LHCN-M2 (cell line): ENCODE data around the gene CAVIN2. TPM values are rescaled to one million over a fixed set of nuclear protein-coding genes. Genes with fewer than 3 reads are reported as not detected.
"Not testable (repeated sequence)": the region's sequence is repeated elsewhere in the genome, so short reads cannot be mapped to it uniquely, and the experiment has no call there.

Experiments
- DNase-seq: peaks from one replicate; pipeline ENCODE4 v3.0.0-alpha.2; 2012; ENCODE audit warnings: low read depth
- total RNA-seq: library from RNA; depleted of rRNA; stranded (reverse); fragments of >200 nt; gene quantifications from 2 replicates; pipeline ENCODE4 v1.2.3, GENCODE V29; 2014; rRNA removed

CAVIN2 gene
- total RNA-seq, 1 experiment from 2014 or later: 506 TPM

GRCh38 chr2:191800874-191801273 is 46.0 kb downstream of the CAVIN2 start:
- DNase-seq: no peak

GRCh38 chr2:191799526-191799925 is 47.4 kb downstream of the CAVIN2 start:
- DNase-seq: no peak

GRCh38 chr2:191797942-191798876 is 48.7 kb downstream of the CAVIN2 start:
- DNase-seq: no peak

GRCh38 chr2:191797500-191797899 is 49.4 kb downstream of the CAVIN2 start:
- DNase-seq: no peak

- peak; percentile 90 for DNase-seq
These were observed 51.2 kb downstream of the CAVIN2 start for GRCh38 chr2:191795715-191796114.

GRCh38 chr2:191791953-191792560 is 54.8 kb downstream of the CAVIN2 start:
- no peak for DNase-seq

- DNase-seq: peak; percentile 32
These were observed 56.2 kb downstream of the CAVIN2 start for GRCh38 chr2:191790737-191791136.

GRCh38 chr2:191789796-191790195 is 57.1 kb downstream of the CAVIN2 start:
- DNase-seq: peak; percentile 18

- DNase-seq: no peak
These were observed 60.2 kb downstream of the CAVIN2 start for GRCh38 chr2:191786694-191787093.

GRCh38 chr2:191785651-191786050 is 61.2 kb downstream of the CAVIN2 start:
- not testable (repeated sequence) for DNase-seq

Other genes starting within 250 kb of the CAVIN2 start
- gene NABP1, start 169.0 kb downstream of the CAVIN2 start, total RNA-seq: 50.3 and 62.9 TPM in 2 replicates